Fibroblast of gingiva (primary cell): ENCODE results near the gene PIP5K1B.

Experiments
- DNase-seq: peaks from one replicate; pipeline ENCODE4 v3.0.0-alpha.2; 2011; ENCODE audit warnings: low read depth

PIP5K1B gene

GRCh38 chr9:68775003-68775730 is 70.1 kb downstream of the PIP5K1B start:
- peak; percentile 65 for DNase-seq

- no peak for DNase-seq
Observed at GRCh38 chr9:68777070-68777763, 72.2 kb downstream of the PIP5K1B start.

- DNase-seq = no peak
Observed at GRCh38 chr9:68778635-68779034, 73.6 kb downstream of the PIP5K1B start.

- peak; percentile 94 for DNase-seq
Observed at GRCh38 chr9:68779558-68780379, 74.7 kb downstream of the PIP5K1B start.

GRCh38 chr9:68780380-68780712 is 75.3 kb downstream of the PIP5K1B start:
- DNase-seq = no peak

GRCh38 chr9:68780720-68781119 is 75.7 kb downstream of the PIP5K1B start:
- DNase-seq = no peak

- no peak for DNase-seq
Observed at GRCh38 chr9:68781928-68782327, 76.9 kb downstream of the PIP5K1B start.

- no peak for DNase-seq
Observed at GRCh38 chr9:68782546-68782945, 77.5 kb downstream of the PIP5K1B start.

- DNase-seq = no peak
Observed at GRCh38 chr9:68785965-68786364, 80.9 kb downstream of the PIP5K1B start.

- no peak for DNase-seq
Observed at GRCh38 chr9:68791169-68791568, 86.1 kb downstream of the PIP5K1B start.

- DNase-seq = no peak
Observed at GRCh38 chr9:68793605-68794343, 88.7 kb downstream of the PIP5K1B start.

GRCh38 chr9:68794898-68795297 is 89.9 kb downstream of the PIP5K1B start:
- no peak for DNase-seq

GRCh38 chr9:68795411-68795810 is 90.4 kb downstream of the PIP5K1B start:
- DNase-seq = no peak

- DNase-seq = no peak
Observed at GRCh38 chr9:68797116-68797515, 92.1 kb downstream of the PIP5K1B start.

- DNase-seq = no peak
Observed at GRCh38 chr9:68798423-68798822, 93.4 kb downstream of the PIP5K1B start.

- no peak for DNase-seq
Observed at GRCh38 chr9:68800836-68801235, 95.8 kb downstream of the PIP5K1B start.

GRCh38 chr9:68802525-68803015 is 97.5 kb downstream of the PIP5K1B start:
- no peak for DNase-seq

- DNase-seq = no peak
Observed at GRCh38 chr9:68804911-68805889, 100.2 kb downstream of the PIP5K1B start.

- DNase-seq = no peak
Observed at GRCh38 chr9:68805890-68806517, 101.0 kb downstream of the PIP5K1B start.

- no peak for DNase-seq
Observed at GRCh38 chr9:68808338-68808890, 103.4 kb downstream of the PIP5K1B start.
